ENCODE measurements around the gene SPOCK1. TPM values are rescaled to one million over a fixed set of nuclear protein-coding genes. Genes with fewer than 3 reads are reported as not detected.

SPOCK1 gene
- total RNA-seq, 1 experiment from 2014 or later = 9.8 TPM

DNA sequence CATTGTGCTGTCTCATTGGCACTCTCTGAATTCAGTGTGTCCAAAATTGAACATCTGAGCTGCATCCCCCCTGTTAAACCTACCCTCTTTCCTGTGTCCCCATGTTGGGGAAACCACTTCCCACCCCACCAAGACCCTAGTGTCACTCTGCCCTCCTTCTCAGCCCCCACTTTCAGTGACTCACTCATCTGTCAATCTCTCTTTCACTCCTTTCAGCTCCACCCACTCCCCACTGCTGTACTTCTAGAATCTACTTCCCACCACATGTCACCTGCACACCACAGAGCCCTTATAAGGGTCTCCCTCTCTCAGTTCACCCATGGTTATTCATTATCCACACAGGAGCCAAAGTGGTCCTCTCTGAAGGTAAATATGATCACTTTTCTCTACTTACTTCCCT is 5.8 kb upstream of the SPOCK1 start:
- H3K4me1 ChIP-seq (ENCODE audit: insufficient read depth, low read length) = no peaks in the 10 kb centered on the region
- no TSS peak for BruUV-seq (replicated peaks)
- intact Hi-C loops (cut with micrococcal nuclease) = no loop called here

DNA sequence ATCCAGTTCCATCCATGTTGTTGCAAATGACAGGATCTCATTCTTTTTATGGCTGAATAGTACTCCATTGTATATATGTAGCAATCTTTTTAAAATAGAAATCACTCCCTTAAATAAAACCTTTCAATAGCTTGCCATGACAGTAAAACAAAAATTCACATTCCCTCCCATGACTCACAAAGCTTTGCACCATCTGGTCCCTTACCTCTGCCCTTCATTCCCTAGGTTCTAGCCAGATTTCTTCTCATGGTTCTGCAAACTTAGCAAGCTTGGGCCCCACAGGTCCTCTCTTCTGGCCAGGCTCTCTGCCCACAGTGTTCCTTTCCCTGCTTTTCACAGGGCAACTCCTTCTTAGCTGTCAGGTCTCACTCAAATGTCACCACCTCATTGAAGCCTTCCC is 4.3 kb upstream of the SPOCK1 start:
- H3K36me3 ChIP-seq (ENCODE audit: low read depth, low read length) = no peaks in the 10 kb centered on the region
- DNase-seq (no peak), ATAC-seq (no peak)
- no peaks in the 10 kb centered on the region for H3K4me1 ChIP-seq (ENCODE audit: insufficient read depth, low read length)
- H3K9me3 ChIP-seq (ENCODE audit: low read length) = no peaks in the 10 kb centered on the region
- no peaks in the 10 kb centered on the region for H3K9me2 ChIP-seq (replicated peaks; ENCODE audit: low read length)
- POLR2A ChIA-PET (ENCODE audit: unreplicated experiment) = no interaction called here
- H3F3A ChIP-seq (ENCODE audit: low read length, unreplicated experiment) = no peaks in the 10 kb centered on the region
- no peaks in the 10 kb centered on the region for H3K27me3 ChIP-seq (ENCODE audit: low read length)
- no peaks in the 10 kb centered on the region for H4K20me1 ChIP-seq (ENCODE audit: low read length)
- H3K27ac ChIP-seq (ENCODE audit: low read length) = no peak overlapping the region
- TF ChIP-seq EZH2 (IDR thresholded peaks at IDR 0.05; ENCODE audit: low read length, unreplicated experiment) (no peak), EZH2phosphoT487 (IDR thresholded peaks at IDR 0.05; ENCODE audit: borderline replicate concordance, low read length) (no peak)
- TF ChIP-seq, protein P1, sequence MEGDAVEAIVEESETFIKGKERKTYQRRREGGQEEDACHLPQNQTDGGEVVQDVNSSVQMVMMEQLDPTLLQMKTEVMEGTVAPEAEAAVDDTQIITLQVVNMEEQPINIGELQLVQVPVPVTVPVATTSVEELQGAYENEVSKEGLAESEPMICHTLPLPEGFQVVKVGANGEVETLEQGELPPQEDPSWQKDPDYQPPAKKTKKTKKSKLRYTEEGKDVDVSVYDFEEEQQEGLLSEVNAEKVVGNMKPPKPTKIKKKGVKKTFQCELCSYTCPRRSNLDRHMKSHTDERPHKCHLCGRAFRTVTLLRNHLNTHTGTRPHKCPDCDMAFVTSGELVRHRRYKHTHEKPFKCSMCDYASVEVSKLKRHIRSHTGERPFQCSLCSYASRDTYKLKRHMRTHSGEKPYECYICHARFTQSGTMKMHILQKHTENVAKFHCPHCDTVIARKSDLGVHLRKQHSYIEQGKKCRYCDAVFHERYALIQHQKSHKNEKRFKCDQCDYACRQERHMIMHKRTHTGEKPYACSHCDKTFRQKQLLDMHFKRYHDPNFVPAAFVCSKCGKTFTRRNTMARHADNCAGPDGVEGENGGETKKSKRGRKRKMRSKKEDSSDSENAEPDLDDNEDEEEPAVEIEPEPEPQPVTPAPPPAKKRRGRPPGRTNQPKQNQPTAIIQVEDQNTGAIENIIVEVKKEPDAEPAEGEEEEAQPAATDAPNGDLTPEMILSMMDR (conservative IDR thresholded peaks at IDR 0.05; ENCODE audit: low read depth, low read length) = no peak
- H3K4me2 ChIP-seq (ENCODE audit: low read length) = no peak overlapping the region
- intact Hi-C loops (cut with micrococcal nuclease) = no loop called here
- CTCF ChIA-PET = no interaction called here
- H3K4me3 ChIP-seq (ENCODE audit: low read length) = no peak overlapping the region
- BruUV-seq (replicated peaks) = no TSS peak
- H3K79me2 ChIP-seq (ENCODE audit: low read length) = no peaks in the 10 kb centered on the region
- H3K9ac ChIP-seq (ENCODE audit: low read length) = no peak overlapping the region
- no peak overlapping the region for H2AFZ ChIP-seq (ENCODE audit: low read length)

More for the DNA sequence above, 5.8 kb upstream of the SPOCK1 start:
- no peaks in the 10 kb centered on the region for H3K27me3 ChIP-seq (ENCODE audit: low read length)
- no peaks in the 10 kb centered on the region for H3F3A ChIP-seq (ENCODE audit: low read length, unreplicated experiment)
- ATAC-seq (no peak), DNase-seq (no peak)
- no peak overlapping the region for H3K9ac ChIP-seq (ENCODE audit: low read length)
- no peak overlapping the region for H3K27ac ChIP-seq (ENCODE audit: low read length)
- H3K9me3 ChIP-seq (ENCODE audit: low read length) = no peaks in the 10 kb centered on the region
- ChIA-PET CTCF (no interaction called here), POLR2A (ENCODE audit: unreplicated experiment) (no interaction called here)
- no peaks in the 10 kb centered on the region for H4K20me1 ChIP-seq (ENCODE audit: low read length)
- H2AFZ ChIP-seq (ENCODE audit: low read length) = no peak overlapping the region
- no peak overlapping the region for H3K4me3 ChIP-seq (ENCODE audit: low read length)
- H3K4me2 ChIP-seq (ENCODE audit: low read length) = no peak overlapping the region
- TF ChIP-seq EZH2 (IDR thresholded peaks at IDR 0.05; ENCODE audit: low read length, unreplicated experiment) = no peak
- no peaks in the 10 kb centered on the region for H3K79me2 ChIP-seq (ENCODE audit: low read length)
- H3K36me3 ChIP-seq (ENCODE audit: low read depth, low read length) = no peaks in the 10 kb centered on the region
- no peaks in the 10 kb centered on the region for H3K9me2 ChIP-seq (replicated peaks; ENCODE audit: low read length)

DNA sequence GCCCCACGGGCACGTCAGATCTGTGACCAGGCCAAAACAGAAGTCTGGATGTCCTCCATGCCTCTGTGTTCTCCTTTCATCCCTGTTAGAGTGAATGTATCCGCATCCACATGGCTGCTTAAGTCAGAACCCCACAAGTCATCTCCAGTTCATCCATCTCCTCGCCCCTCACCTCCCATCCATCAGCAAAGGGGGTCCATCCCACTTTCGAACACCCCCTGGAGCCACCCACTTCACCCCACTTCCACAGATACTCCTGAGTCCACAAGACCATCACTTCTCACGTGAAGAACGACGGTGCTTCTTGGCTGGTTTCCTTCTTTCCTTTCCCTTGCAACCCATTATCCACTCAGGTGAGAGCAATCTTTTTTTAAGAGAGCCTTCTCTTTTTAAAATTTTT is 3.5 kb upstream of the SPOCK1 start:
- no peaks in the 10 kb centered on the region for H4K20me1 ChIP-seq (ENCODE audit: low read length)
- H3K27me3 ChIP-seq (ENCODE audit: low read length) = no peaks in the 10 kb centered on the region
- TF ChIP-seq EZH2phosphoT487 (IDR thresholded peaks at IDR 0.05; ENCODE audit: borderline replicate concordance, low read length) = no peak
- TF ChIP-seq, protein P1 (conservative IDR thresholded peaks at IDR 0.05; ENCODE audit: low read depth, low read length) = no peak
- no peak for TF ChIP-seq EZH2 (IDR thresholded peaks at IDR 0.05; ENCODE audit: low read length, unreplicated experiment)
- ChIA-PET CTCF (no interaction called here), POLR2A (ENCODE audit: unreplicated experiment) (no interaction called here)
- H2AFZ ChIP-seq (ENCODE audit: low read length) = no peak overlapping the region
- ATAC-seq (no peak), DNase-seq (no peak)
- H3K27ac ChIP-seq (ENCODE audit: low read length) = no peak overlapping the region
- H3K4me1 ChIP-seq (ENCODE audit: insufficient read depth, low read length) = no peaks in the 10 kb centered on the region
- no peaks in the 10 kb centered on the region for H3K79me2 ChIP-seq (ENCODE audit: low read length)
- no peaks in the 10 kb centered on the region for H3K36me3 ChIP-seq (ENCODE audit: low read depth, low read length)
- H3K4me2 ChIP-seq (ENCODE audit: low read length) = no peak overlapping the region
- H3F3A ChIP-seq (ENCODE audit: low read length, unreplicated experiment) = no peaks in the 10 kb centered on the region
- H3K9me3 ChIP-seq (ENCODE audit: low read length) = no peaks in the 10 kb centered on the region
- no TSS peak for BruUV-seq (replicated peaks)
- H3K9ac ChIP-seq (ENCODE audit: low read length) = no peak overlapping the region
- H3K4me3 ChIP-seq (ENCODE audit: low read length) = no peak overlapping the region
- intact Hi-C loops (cut with micrococcal nuclease) = no loop called here
- H3K9me2 ChIP-seq (replicated peaks; ENCODE audit: low read length) = no peaks in the 10 kb centered on the region
